ENCODE data around the gene FAM53C. TPM values are rescaled to one million over a fixed set of nuclear protein-coding genes. Genes with fewer than 3 reads are reported as not detected.
A peak's percentile ranks its signal among the peaks of the same experiment; 100 is the strongest.

The FAM53C gene
- total RNA-seq, 1 experiment from 2014 or later: 39.8 TPM

DNA sequence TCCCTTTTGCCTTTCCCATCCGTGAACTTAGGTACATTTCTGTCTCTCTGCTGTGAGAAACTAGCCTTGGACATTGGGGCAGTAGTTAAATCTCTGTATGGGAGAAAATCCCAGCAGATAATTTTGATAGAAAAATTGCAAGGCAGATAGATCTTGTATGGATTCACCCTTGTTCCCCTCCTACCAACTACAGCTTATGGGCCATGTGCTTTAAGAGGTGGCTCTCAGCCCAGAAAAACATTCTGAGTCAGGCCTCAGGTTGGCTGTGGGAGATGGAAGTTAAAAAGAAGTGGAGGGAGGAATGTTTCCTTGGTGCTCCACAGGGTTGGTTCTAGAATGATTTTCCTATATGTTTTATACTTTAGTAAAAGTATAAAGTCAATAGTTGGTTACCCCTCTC, 13.0 kb downstream of the FAM53C start:
- H3K36me3 ChIP-seq (ENCODE audit: insufficient read depth, low read length, poor library complexity, severe bottlenecking): peaks cover 23% of the 10 kb centered on the region
- no peaks in the 10 kb centered on the region for H3K27me3 ChIP-seq (replicated peaks; ENCODE audit: insufficient read depth, low read depth, low read length, poor library complexity)
- BruUV-seq (replicated peaks): no TSS peak
- H3K9me3 ChIP-seq (ENCODE audit: low read depth, low read length, poor library complexity, severe bottlenecking): peaks cover 7% of the 10 kb centered on the region
- H3K27ac ChIP-seq (ENCODE audit: low read depth, low read length, poor library complexity, severe bottlenecking): no peak overlapping the region
- no peak for DNase-seq (ENCODE audit: low spot score)
- H3K4me1 ChIP-seq (ENCODE audit: insufficient read depth, low read length, poor library complexity, severe bottlenecking): peaks cover 14% of the 10 kb centered on the region
- no peak overlapping the region for H3K4me3 ChIP-seq (ENCODE audit: low read depth, low read length, poor library complexity, severe bottlenecking)
- CTCF ChIA-PET: no interaction called here
- TF ChIP-seq EZH2 (IDR thresholded peaks at IDR 0.05; ENCODE audit: borderline replicate concordance, low read depth, low read length, poor library complexity, severe bottlenecking): no peak
- TF ChIP-seq, protein P1, sequence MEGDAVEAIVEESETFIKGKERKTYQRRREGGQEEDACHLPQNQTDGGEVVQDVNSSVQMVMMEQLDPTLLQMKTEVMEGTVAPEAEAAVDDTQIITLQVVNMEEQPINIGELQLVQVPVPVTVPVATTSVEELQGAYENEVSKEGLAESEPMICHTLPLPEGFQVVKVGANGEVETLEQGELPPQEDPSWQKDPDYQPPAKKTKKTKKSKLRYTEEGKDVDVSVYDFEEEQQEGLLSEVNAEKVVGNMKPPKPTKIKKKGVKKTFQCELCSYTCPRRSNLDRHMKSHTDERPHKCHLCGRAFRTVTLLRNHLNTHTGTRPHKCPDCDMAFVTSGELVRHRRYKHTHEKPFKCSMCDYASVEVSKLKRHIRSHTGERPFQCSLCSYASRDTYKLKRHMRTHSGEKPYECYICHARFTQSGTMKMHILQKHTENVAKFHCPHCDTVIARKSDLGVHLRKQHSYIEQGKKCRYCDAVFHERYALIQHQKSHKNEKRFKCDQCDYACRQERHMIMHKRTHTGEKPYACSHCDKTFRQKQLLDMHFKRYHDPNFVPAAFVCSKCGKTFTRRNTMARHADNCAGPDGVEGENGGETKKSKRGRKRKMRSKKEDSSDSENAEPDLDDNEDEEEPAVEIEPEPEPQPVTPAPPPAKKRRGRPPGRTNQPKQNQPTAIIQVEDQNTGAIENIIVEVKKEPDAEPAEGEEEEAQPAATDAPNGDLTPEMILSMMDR (conservative IDR thresholded peaks at IDR 0.05; ENCODE audit: low read depth, low read length): no peak
- intact Hi-C loops (cut with micrococcal nuclease; ENCODE audit: unreplicated experiment): no loop called here
- POLR2A ChIA-PET (ENCODE audit: low non-redundant PET): no interaction called here

DNA sequence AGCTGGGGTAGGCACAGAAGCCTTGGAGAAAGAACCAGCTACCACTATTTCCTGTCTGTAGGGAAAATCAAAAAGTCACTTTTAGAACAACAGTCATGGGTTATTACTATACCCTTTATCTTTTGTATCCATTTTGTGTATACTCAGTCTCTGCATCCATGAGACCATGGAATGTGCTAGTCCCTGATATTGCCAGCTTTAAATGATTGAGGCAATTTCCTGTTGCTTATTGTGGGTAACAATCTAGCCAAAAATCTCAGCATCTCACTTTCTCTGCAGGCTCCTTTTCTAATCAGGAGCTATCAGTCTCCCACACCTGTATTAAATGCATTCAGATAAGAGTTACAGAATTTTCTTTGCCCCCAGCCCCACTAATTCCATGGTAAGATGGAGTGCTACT, 13.5 kb downstream of the FAM53C start:
- Histone ChIP-seq H3K36me3 (ENCODE audit: insufficient read depth, low read length, poor library complexity, severe bottlenecking) (peaks cover 21% of the 10 kb centered on the region), H3K27me3 (replicated peaks; ENCODE audit: insufficient read depth, low read depth, low read length, poor library complexity) (no peaks in the 10 kb centered on the region), H3K4me1 (ENCODE audit: insufficient read depth, low read length, poor library complexity, severe bottlenecking) (peaks cover 14% of the 10 kb centered on the region), H3K4me3 (ENCODE audit: low read depth, low read length, poor library complexity, severe bottlenecking) (no peak overlapping the region), H3K9me3 (ENCODE audit: low read depth, low read length, poor library complexity, severe bottlenecking) (peaks cover 7% of the 10 kb centered on the region), H3K27ac (ENCODE audit: low read depth, low read length, poor library complexity, severe bottlenecking) (no peak overlapping the region)
- intact Hi-C loops (cut with micrococcal nuclease; ENCODE audit: unreplicated experiment): no loop called here
- ChIA-PET CTCF (interaction anchor here (1.0 to 1.3 kb wide), 2 partner anchors 14 to 152 kb away, joined by 3 to 8 read pairs; partner anchors contain the start of gene FAM53C), POLR2A (ENCODE audit: low non-redundant PET) (interaction anchor here (1.1 kb wide), 1 partner anchor 12 kb away, joined by 10 read pairs; no protein-coding TSS in a partner anchor)
- TF ChIP-seq, protein P1 (conservative IDR thresholded peaks at IDR 0.05; ENCODE audit: low read depth, low read length): no peak
- no peak for TF ChIP-seq EZH2 (IDR thresholded peaks at IDR 0.05; ENCODE audit: borderline replicate concordance, low read depth, low read length, poor library complexity, severe bottlenecking)
- no TSS peak for BruUV-seq (replicated peaks)
- no peak for DNase-seq (ENCODE audit: low spot score)

DNA sequence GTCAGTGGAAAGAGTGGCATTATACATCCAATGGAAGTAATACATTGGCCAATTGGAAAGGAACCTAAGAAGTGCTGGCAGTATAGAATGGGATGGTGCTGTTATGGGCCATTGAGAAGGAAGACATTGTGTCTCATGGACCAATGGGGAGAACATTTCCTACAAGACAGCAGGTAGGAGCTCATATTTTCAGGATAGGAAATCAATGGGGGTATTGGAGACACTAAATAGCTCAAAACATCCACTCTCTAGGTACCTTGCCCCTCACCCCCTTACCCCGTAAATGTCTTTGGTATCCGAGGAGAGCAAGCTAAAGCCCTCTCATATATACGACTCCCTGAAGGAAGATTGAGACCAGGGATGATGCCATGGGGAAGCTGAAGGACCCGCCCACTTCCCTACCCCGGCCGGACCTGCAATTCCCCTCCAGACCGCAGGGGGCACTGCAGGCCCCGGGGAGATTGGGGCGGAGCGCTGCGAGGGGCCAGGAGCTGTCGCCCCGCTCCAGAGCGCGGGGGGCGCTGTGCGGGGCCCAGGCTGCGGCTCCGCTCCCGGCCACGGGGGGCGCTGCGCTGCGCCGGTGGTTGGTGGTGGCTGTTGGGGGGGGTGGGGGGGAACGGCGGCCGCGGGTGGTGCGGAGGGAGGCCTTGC, 14.1 kb downstream of the FAM53C start, which contains the start of gene KDM3B:
Gene KDM3B (plus strand): TSS at position 615 of the 651 bp plus-strand sequence. CDS start 111 bp downstream, outside the sequence.
- Histone ChIP-seq H3K27ac (ENCODE audit: low read depth, low read length, poor library complexity, severe bottlenecking) (peak within 1 kb of the TSS; percentile 89), H3K36me3 (ENCODE audit: insufficient read depth, low read length, poor library complexity, severe bottlenecking) (peaks cover 15% of the 10 kb centered on the region), H3K9me3 (ENCODE audit: low read depth, low read length, poor library complexity, severe bottlenecking) (peaks cover 7% of the 10 kb centered on the region), H3K27me3 (replicated peaks; ENCODE audit: insufficient read depth, low read depth, low read length, poor library complexity) (no peaks in the 10 kb centered on the region), H3K4me1 (ENCODE audit: insufficient read depth, low read length, poor library complexity, severe bottlenecking) (peaks cover 14% of the 10 kb centered on the region), H3K4me3 (ENCODE audit: low read depth, low read length, poor library complexity, severe bottlenecking) (peak within 1 kb of the TSS; percentile 73)
- POLR2A ChIA-PET (ENCODE audit: low non-redundant PET): interaction anchor here (1.1 kb wide), 2 partner anchors 13 to 14 kb away, joined by 10 to 22 read pairs; partner anchors contain the start of gene FAM53C
- no peak for TF ChIP-seq EZH2 (IDR thresholded peaks at IDR 0.05; ENCODE audit: borderline replicate concordance, low read depth, low read length, poor library complexity, severe bottlenecking)
- TF ChIP-seq, protein P1 (conservative IDR thresholded peaks at IDR 0.05; ENCODE audit: low read depth, low read length): peak; percentile 99
- peak; percentile 94 for DNase-seq (ENCODE audit: low spot score)
- CTCF ChIA-PET: interaction anchor here (0.6 to 2.1 kb wide), 9 partner anchors 10 to 152 kb away, joined by 3 to 13 read pairs (median 4); partner anchors contain the start of genes CDC25C, FAM53C and GFRA3
- intact Hi-C loops (cut with micrococcal nuclease; ENCODE audit: unreplicated experiment): no loop called here
- no TSS peak for BruUV-seq (replicated peaks)

All from A673 (cell line).